Ureter (tissue), 1 donor: Measurements from ENCODE around the gene TNNI3. TPM values are rescaled to one million over a fixed set of nuclear protein-coding genes. Genes with fewer than 3 reads are reported as not detected.

Experiments used
- DNase-seq: peaks from one replicate; pipeline ENCODE4 v3.0.0-alpha.2; 2020; ENCODE audit warnings: low spot score
- total RNA-seq: library from RNA; stranded (reverse); gene quantifications from one replicate; pipeline ENCODE4 v1.2.4, GENCODE V29; 2023
- donor health status: DM: yes; HTN: yes; CAD: no.

TNNI3 gene
- total RNA-seq, 1 donor from 2014 or later: not detected

- no peak for DNase-seq
Observed at GRCh38 chr19:55147545-55148251, 9.8 kb downstream of the TNNI3 start.

- DNase-seq: no peak
Observed at GRCh38 chr19:55146705-55147273, 10.7 kb downstream of the TNNI3 start.

GRCh38 chr19:55146078-55146704, 11.3 kb downstream of the TNNI3 start:
- no peak for DNase-seq

GRCh38 chr19:55145232-55145631, 12.3 kb downstream of the TNNI3 start:
- DNase-seq: no peak

GRCh38 chr19:55141696-55142095, 15.8 kb downstream of the TNNI3 start:
- DNase-seq: no peak

GRCh38 chr19:55137915-55138314, 19.6 kb downstream of the TNNI3 start:
- DNase-seq: no peak

DNA sequence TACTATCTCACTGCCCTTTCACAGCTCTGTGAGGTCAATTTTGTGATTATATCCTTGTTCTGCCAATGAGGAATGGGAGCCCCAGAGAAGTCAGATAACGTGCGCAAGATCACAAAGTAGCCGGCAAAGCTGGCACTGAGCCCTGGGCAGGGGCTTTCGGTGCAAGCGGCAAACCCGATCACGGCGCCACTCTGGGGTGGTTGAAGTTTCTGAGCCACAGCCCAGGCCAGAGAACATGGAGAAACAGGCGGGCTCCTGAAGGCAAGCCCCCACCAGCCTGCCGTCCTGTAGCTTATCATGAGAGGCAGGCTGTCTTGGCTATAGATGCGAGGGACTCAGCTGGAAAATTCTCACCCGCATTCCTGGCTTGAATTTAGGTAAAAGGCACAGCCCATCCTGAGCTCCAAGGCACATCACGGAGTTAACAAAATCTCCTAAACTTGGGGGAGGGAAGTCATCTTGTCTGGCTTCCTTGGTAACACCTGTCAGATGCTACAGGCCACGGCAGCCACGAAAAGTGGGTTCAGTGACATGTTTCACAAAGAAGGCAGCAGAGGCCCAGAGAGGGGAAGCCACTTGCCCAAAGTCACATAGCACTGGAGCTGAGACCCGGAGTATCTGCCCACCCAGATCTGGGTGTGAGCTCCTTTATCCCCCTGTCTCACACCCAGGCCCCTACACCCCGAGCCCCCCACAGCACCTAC, 21.0 kb downstream of the TNNI3 start:
- no peak for DNase-seq

DNA sequence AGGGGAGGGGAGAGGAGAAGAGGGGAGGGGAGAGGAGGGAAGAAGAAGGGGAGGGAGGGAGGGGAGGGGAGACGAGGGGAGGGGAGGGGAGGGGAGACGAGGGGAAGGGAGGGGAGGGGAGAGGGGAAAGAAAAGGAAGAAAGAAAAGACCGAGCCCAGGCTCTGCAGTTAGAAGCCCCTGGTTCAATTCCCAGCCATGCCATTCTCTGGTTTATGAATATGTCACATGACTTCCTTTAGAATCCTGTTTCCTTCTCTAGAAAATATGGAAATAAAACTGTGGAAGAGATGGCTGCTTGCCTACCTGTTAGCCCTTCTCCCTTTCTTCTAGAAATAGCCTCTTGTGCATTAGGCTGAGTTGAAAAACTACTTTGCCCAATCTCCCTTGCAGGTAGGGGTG, 22.8 kb downstream of the TNNI3 start:
- DNase-seq: no peak

DNA sequence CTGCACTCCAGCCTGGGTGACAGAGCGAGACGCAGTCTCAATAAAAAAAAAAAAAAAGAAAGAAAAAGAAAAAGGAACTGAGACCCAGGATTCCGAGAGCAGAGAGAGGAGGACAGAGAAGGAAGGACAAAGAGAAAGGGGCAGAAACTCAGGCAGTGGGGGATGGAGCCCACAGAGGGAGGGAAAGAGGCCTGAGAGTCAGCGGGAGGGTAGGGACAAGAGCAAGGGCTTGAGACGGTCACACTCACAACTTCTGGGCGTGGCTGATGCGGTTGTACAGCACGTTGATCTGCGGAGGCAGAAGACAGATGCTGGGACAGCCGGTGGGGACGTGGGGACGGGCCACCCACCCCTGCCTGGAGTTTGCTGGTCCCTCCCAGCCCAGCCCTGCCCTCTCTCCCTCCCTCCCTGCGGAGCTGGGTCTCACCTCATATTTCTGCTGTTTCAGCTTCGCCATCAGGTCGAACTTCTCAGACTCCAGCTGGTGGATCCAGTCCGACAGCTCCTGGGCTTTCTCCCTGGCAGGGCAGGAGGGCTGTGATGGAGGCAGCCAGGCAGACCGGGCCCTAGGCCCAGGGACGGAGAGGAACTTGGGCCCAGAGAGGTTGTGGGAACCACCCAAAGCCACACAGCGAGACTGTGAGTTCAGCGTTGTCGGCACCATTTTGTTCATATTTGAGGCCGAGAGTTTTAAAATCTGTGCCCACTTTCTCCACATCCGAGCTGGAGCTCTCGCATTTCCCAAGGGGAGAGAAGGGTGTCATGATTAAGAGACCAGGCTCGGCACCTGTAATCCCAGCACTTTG, 23.7 kb downstream of the TNNI3 start:
- DNase-seq: no peak

DNA sequence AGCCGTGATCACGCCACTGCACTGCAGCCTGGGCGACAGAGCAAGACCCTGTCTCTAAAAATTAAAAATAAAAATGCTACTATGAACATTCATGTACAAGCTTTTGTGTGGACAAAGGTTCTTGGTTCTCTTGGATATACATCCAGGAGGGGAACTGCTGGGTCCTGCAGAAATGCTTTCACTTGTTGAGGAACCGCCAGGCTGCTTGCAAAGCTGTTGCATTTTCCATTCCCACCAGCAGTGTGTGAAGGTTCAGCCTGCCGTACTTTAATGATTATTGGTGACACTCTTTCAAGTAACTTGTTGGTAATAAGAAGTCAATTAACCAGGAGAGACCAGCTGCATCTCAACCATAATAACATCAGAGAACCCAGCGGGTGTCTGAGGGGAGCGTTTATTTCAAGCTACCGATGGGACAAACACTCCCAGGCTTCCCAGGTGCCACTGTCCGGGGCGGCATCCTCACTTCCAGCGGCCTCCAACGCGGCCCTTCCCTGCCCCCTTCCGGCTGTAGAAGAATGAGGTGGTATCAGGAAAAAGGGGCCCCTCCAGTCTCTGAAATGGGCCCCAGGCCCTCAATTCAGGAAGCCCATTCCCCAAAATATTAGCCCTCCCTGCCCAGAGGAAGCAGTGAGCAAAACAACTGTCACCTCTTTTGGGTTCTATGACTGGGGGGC, 24.9 kb downstream of the TNNI3 start:
- no peak for DNase-seq

GRCh38 chr19:55131421-55131820, 26.1 kb downstream of the TNNI3 start:
- DNase-seq: no peak

DNA sequence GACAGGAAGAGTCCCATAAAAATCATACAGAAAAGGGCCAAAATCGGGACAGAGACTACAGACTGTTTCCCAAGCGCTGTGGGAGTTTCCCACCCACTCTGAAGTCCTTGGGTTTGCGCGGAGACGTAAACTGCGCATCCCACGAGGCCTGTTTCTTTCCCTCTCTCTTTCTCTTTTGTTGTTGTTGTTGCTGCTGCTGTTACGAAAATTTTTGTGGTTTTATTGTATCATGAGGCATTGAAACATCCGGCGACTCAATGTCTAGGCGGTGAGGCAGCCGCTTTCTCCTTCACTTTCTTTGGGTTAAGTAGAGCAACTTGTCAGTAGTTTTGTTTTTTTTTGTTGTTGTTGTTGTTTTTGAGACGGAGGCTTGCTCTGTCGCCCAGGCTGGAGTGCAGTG, 38.5 kb downstream of the TNNI3 start:
- DNase-seq: no peak

DNA sequence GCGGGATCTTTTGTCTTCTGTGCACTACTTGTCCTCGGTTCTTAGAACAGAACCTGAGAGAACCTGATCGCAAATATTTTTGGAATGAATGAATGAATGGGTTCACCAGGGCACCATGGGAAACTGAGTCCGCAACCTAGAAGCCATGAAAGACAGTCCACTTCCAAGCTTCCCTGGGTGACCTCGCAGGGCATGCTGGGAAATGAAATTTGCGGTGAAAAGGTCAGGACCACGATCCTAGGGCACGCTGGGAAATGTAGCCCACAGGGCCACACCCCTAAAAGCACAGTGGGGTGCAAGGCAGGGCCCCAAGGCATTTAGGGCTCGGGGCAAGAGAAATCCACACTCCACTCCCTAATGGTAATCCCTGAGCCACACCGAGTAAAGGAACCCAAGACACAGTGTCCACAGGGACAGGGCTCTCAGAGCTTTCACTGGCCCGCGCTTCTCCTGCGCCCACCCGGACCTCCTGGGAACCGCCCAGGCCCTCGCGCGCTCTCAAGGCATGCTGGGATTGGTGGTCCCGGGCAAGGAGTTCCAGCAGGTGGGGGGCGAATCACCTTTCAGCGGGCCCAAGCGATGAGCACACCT, 39.0 kb downstream of the TNNI3 start:
- no peak for DNase-seq

- DNase-seq: peak; percentile 98
Observed at GRCh38 chr19:55117663-55118391, 39.7 kb downstream of the TNNI3 start.

DNA sequence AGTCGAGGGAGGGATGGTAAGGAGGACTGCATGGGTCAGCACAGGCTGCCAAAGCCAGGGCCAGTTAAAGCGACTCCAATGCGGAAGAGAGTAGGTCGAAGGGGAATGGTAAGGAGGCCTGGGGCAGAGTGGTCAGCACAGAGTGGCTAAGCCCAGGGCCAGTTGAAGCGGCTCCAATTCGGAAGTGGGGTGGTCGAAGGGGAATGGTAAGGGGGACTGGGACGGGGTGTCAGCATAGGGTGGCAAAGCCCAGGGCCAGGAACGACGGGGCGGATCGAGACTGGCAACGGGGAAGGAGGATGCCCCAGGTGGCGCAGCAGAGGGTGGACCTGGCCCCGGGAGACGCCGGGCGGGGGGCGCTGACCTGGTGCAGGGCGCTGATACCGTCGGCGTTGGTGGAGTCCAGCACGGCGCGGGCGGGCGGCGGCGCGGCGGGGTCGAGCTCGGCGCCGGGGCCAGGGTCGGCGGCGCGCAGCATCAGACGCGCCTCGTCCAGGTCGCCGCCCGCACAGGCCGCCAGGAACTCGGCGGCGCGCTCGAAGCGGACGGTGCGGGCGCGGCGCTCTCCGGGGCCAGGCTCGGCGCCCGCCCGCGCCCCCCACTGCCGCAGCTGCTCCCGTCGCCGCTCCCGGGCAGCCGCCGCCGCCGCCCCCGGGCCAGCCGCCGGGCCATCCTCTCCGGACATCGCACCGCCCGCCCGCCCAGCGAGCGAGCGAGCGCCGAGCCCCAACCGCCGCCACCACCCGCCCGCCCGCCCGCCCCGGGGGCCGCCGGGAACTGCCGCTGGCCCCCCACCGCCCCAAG, 40.5 kb downstream of the TNNI3 start, which contains the start of gene PPP1R12C:
Gene PPP1R12C, minus strand, starts transcription at position 779 of the 804 bp plus-strand sequence. Its CDS starts 94 bp downstream, at position 685.
- no peak for DNase-seq

- peak; percentile 81 for DNase-seq
Observed at GRCh38 chr19:55116232-55116858, 41.2 kb downstream of the TNNI3 start.

GRCh38 chr19:55115446-55116065, 42.0 kb downstream of the TNNI3 start:
- no peak for DNase-seq

- DNase-seq: no peak
Observed at GRCh38 chr19:55114566-55115145, 42.9 kb downstream of the TNNI3 start.
